HG02870 (cell line): Measurements from ENCODE around the gene SDR42E1.

Source experiments
- ATAC-seq: cut with Tn5 transposase; IDR thresholded peaks from one replicate; pipeline ENCODE4 v1.9.1; 2021; ENCODE audit warnings: mild to moderate bottlenecking, moderate library complexity; ENCODE audit not compliant: unreplicated experiment

Gene SDR42E1

GRCh38 chr16:81942007-81942601, 69.2 kb downstream of the SDR42E1 start:
- ATAC-seq, result no peak

- no peak for ATAC-seq
These were observed 70.3 kb downstream of the SDR42E1 start for GRCh38 chr16:81940781-81941560.

- ATAC-seq, result no peak
These were observed 71.9 kb downstream of the SDR42E1 start for GRCh38 chr16:81939164-81940056.
